IPS-20b (cell line): ENCODE results near the gene RABL6.

Experiments
- H3K27ac ChIP-seq: one replicate; pipeline ENCODE4 v1.5.1; 2013; ENCODE audit warnings: low read length
- H3K27me3 ChIP-seq: 2 replicates; pipeline ENCODE4 v1.6.1; 2013; ENCODE audit warnings: mild to moderate bottlenecking, low read length, inconsistent platforms; ENCODE audit not compliant: insufficient read depth
- H3K36me3 ChIP-seq: 2 replicates; pipeline ENCODE4 v1.6.1; 2013; ENCODE audit warnings: low read depth, mild to moderate bottlenecking, inconsistent platforms, low read length, moderate library complexity; ENCODE audit not compliant: insufficient read depth
- H3K4me1 ChIP-seq: 2 replicates; pipeline ENCODE4 v1.6.1; 2013; ENCODE audit warnings: mild to moderate bottlenecking, control low read depth, inconsistent platforms, low read length, moderate library complexity; ENCODE audit not compliant: insufficient read depth
- H3K4me3 ChIP-seq: 2 replicates; pipeline ENCODE4 v1.5.1; 2013; ENCODE audit warnings: mild to moderate bottlenecking, low read length, inconsistent platforms
- H3K9ac ChIP-seq: 2 replicates; pipeline ENCODE4 v1.6.1; 2013; ENCODE audit warnings: low read depth, mild to moderate bottlenecking, inconsistent platforms, low read length, moderate library complexity
- H3K9me3 ChIP-seq: 2 replicates; pipeline ENCODE4 v1.6.1; 2013; ENCODE audit warnings: mild to moderate bottlenecking, low read depth, low read length, inconsistent platforms; ENCODE audit not compliant: insufficient read depth

Gene RABL6

GRCh38 chr9:136855461-136856078 is 47.8 kb downstream of the RABL6 start:
- H3K36me3 ChIP-seq = peaks cover 16% of the 10 kb centered on the region
- no peaks in the 10 kb centered on the region for H3K9me3 ChIP-seq
- H3K4me1 ChIP-seq = no peaks in the 10 kb centered on the region
- H3K27ac ChIP-seq = no peak overlapping the region
- H3K9ac ChIP-seq = no peak overlapping the region
- no peaks in the 10 kb centered on the region for H3K27me3 ChIP-seq
- no peak overlapping the region for H3K4me3 ChIP-seq

- no peak overlapping the region for H3K9ac ChIP-seq
- no peaks in the 10 kb centered on the region for H3K27me3 ChIP-seq
- no peak overlapping the region for H3K4me3 ChIP-seq
- H3K27ac ChIP-seq = no peak overlapping the region
- peaks cover 16% of the 10 kb centered on the region for H3K36me3 ChIP-seq
- no peaks in the 10 kb centered on the region for H3K9me3 ChIP-seq
- no peaks in the 10 kb centered on the region for H3K4me1 ChIP-seq
These were observed 48.3 kb downstream of the RABL6 start for GRCh38 chr9:136856079-136856476.

- no peak overlapping the region for H3K9ac ChIP-seq
- no peaks in the 10 kb centered on the region for H3K9me3 ChIP-seq
- H3K4me3 ChIP-seq = no peak overlapping the region
- no peak overlapping the region for H3K27ac ChIP-seq
- H3K4me1 ChIP-seq = no peaks in the 10 kb centered on the region
- peaks cover 17% of the 10 kb centered on the region for H3K36me3 ChIP-seq
- H3K27me3 ChIP-seq = no peaks in the 10 kb centered on the region
These were observed 48.9 kb downstream of the RABL6 start for GRCh38 chr9:136856541-136857141.

GRCh38 chr9:136857166-136857565 is 49.4 kb downstream of the RABL6 start:
- Histone ChIP-seq H3K36me3 (peaks cover 19% of the 10 kb centered on the region), H3K9me3 (no peaks in the 10 kb centered on the region), H3K4me1 (no peaks in the 10 kb centered on the region), H3K9ac (no peak overlapping the region), H3K27ac (no peak overlapping the region), H3K4me3 (no peak overlapping the region), H3K27me3 (no peaks in the 10 kb centered on the region)

- Histone ChIP-seq H3K4me1 (no peaks in the 10 kb centered on the region), H3K27ac (no peak overlapping the region), H3K9ac (no peak overlapping the region)
These were observed 50.0 kb downstream of the RABL6 start for GRCh38 chr9:136857581-136858412.

GRCh38 chr9:136858452-136858843 is 50.7 kb downstream of the RABL6 start:
- Histone ChIP-seq H3K9me3 (no peaks in the 10 kb centered on the region), H3K27ac (no peak overlapping the region), H3K36me3 (peaks cover 32% of the 10 kb centered on the region), H3K27me3 (no peaks in the 10 kb centered on the region), H3K4me1 (no peaks in the 10 kb centered on the region), H3K4me3 (no peak overlapping the region), H3K9ac (no peak overlapping the region)

More at GRCh38 chr9:136857581-136858412, 50.0 kb downstream of the RABL6 start:
- Histone ChIP-seq H3K9me3 (no peaks in the 10 kb centered on the region), H3K27me3 (no peaks in the 10 kb centered on the region), H3K36me3 (peaks cover 25% of the 10 kb centered on the region), H3K4me3 (no peak overlapping the region)

GRCh38 chr9:136858844-136859757 is 51.4 kb downstream of the RABL6 start:
- no peaks in the 10 kb centered on the region for H3K9me3 ChIP-seq
- no peak overlapping the region for H3K9ac ChIP-seq
- H3K4me3 ChIP-seq = no peak overlapping the region
- H3K36me3 ChIP-seq = peaks cover 38% of the 10 kb centered on the region
- H3K27ac ChIP-seq = no peak overlapping the region
- H3K4me1 ChIP-seq = no peaks in the 10 kb centered on the region
- no peaks in the 10 kb centered on the region for H3K27me3 ChIP-seq

GRCh38 chr9:136860529-136860928 is 52.8 kb downstream of the RABL6 start:
- peaks cover 3% of the 10 kb centered on the region; the same call in 1 of the 2 replicates for H3K4me1 ChIP-seq
- H3K9ac ChIP-seq = no peak overlapping the region
- H3K9me3 ChIP-seq = no peaks in the 10 kb centered on the region
- no peak overlapping the region for H3K4me3 ChIP-seq
- H3K36me3 ChIP-seq = peaks cover 41% of the 10 kb centered on the region
- H3K27ac ChIP-seq = no peak overlapping the region
- no peaks in the 10 kb centered on the region for H3K27me3 ChIP-seq

- H3K27ac ChIP-seq = no peak overlapping the region
- H3K4me3 ChIP-seq = no peak overlapping the region
- H3K36me3 ChIP-seq = peaks cover 41% of the 10 kb centered on the region
- peaks cover 3% of the 10 kb centered on the region; the same call in 1 of the 2 replicates for H3K4me1 ChIP-seq
- no peaks in the 10 kb centered on the region for H3K27me3 ChIP-seq
- no peak overlapping the region for H3K9ac ChIP-seq
- no peaks in the 10 kb centered on the region for H3K9me3 ChIP-seq
These were observed 53.5 kb downstream of the RABL6 start for GRCh38 chr9:136860933-136861873.

GRCh38 chr9:136861874-136862457 is 54.2 kb downstream of the RABL6 start:
- Histone ChIP-seq H3K36me3 (peaks cover 41% of the 10 kb centered on the region), H3K9me3 (peaks cover 1% of the 10 kb centered on the region; the same call in 1 of the 2 replicates), H3K27me3 (no peaks in the 10 kb centered on the region), H3K4me1 (peaks cover 3% of the 10 kb centered on the region; the same call in 1 of the 2 replicates), H3K4me3 (no peak overlapping the region), H3K9ac (no peak overlapping the region), H3K27ac (no peak overlapping the region)
